GM12874 (cell line): ENCODE data around the gene CTIF.

ENCODE experiments used
- CTCF ChIP-seq: IDR thresholded peaks from 2 replicates; pipeline ENCODE4 v1.5.1; 2011; ENCODE audit warnings: low read depth, mild to moderate bottlenecking, control low read depth, low read length, moderate library complexity; ENCODE audit not compliant: insufficient read depth

The CTIF gene

GRCh38 chr18:48783616-48784520 lies 245.0 kb downstream of the CTIF start:
- no peak for TF ChIP-seq CTCF

- TF ChIP-seq CTCF: no peak
Observed at GRCh38 chr18:48784656-48785055, 245.8 kb downstream of the CTIF start.

- TF ChIP-seq CTCF: no peak
Observed at GRCh38 chr18:48785091-48785614, 246.3 kb downstream of the CTIF start.

GRCh38 chr18:48785736-48786454 lies 247.1 kb downstream of the CTIF start:
- TF ChIP-seq CTCF: no peak

- TF ChIP-seq CTCF: no peak
Observed at GRCh38 chr18:48786455-48787202, 247.8 kb downstream of the CTIF start.

- no peak for TF ChIP-seq CTCF
Observed at GRCh38 chr18:48787203-48788151, 248.6 kb downstream of the CTIF start.
